Skin epidermis (tissue), 12 donors: Measurements from ENCODE around the gene FBXL2.
A peak's percentile ranks its signal among the peaks of the same experiment; 100 is the strongest.

Experiments used
- H3K27ac ChIP-seq, 21 experiments: fragments of 200-600 bp; sonication (generic) in 11 of 21; one replicate each; pipeline ENCODE4 v1.5.0; 2020; ENCODE audit warnings: mild to moderate bottlenecking in 3 of 21, inconsistent platforms in 2 of 21, moderate library complexity in 2 of 21
- H3K4me3 ChIP-seq, 7 experiments: fragments of 200-600 bp; sonication (generic) in 2 of 7; one replicate each; pipeline ENCODE4 v1.5.0; 2020; ENCODE audit warnings: inconsistent platforms in 2 of 7, mild to moderate bottlenecking in 2 of 7, moderate library complexity in 1 of 7

The FBXL2 gene, protein sequence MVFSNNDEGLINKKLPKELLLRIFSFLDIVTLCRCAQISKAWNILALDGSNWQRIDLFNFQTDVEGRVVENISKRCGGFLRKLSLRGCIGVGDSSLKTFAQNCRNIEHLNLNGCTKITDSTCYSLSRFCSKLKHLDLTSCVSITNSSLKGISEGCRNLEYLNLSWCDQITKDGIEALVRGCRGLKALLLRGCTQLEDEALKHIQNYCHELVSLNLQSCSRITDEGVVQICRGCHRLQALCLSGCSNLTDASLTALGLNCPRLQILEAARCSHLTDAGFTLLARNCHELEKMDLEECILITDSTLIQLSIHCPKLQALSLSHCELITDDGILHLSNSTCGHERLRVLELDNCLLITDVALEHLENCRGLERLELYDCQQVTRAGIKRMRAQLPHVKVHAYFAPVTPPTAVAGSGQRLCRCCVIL

GRCh38 chr3:33277193-33277882 is at the start of gene FBXL2:
Gene FBXL2, plus strand, starts transcription at chr3:33277442. Its CDS starts 71 bp downstream, at chr3:33277513.
- peak within 1 kb of the TSS in 16 of 21 experiments; percentile 2 to 92 (median 76) for H3K27ac ChIP-seq
- peak within 1 kb of the TSS; percentile 48 to 82 (median 69) for H3K4me3 ChIP-seq

DNA sequence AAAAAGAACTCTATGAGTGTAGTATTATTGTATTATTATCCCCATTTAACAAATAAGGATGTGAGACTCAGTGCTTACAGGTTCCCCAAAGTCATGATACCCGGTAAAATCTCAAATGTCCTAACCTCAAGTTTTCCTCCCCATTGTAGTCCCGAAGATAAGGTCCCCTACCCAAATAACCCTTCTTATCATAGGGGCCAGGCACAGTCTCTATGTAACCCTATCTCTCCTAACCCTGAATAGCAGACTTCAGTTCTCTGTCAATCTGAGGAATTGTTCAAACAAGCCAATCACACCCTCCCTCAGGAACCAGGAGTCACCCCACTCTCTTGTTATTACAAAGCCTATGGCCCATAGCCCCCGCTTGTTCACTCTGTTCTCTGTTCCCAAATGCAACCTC is 48.2 kb upstream of the FBXL2 start:
- H3K27ac ChIP-seq: no peak overlapping the region
- H3K4me3 ChIP-seq: no peak overlapping the region

GRCh38 chr3:33229947-33230346 is 47.3 kb upstream of the FBXL2 start:
- Histone ChIP-seq H3K27ac (no peak overlapping the region), H3K4me3 (no peak overlapping the region)

GRCh38 chr3:33231756-33232465 is 45.3 kb upstream of the FBXL2 start:
- Histone ChIP-seq H3K27ac (no peak overlapping the region), H3K4me3 (no peak overlapping the region)

DNA sequence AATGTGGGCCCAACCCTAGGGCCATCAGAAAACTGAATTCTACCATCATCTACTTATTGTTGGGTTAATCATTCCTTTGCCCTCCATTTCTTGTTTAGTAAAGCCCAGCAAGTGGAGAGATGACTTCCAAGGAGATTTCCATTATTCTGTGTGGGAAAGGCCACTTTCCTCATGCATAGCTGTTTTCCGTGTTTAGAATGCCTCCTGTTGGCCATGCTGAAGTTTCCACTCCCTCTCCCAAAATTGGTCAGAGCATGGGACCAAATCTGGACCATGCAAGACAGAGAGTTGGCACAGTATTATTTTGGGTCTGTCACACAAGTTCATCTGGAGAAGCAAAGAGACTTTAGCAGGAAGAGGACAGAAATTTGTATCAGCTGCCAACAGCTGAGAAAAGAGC is 43.4 kb upstream of the FBXL2 start:
- Histone ChIP-seq H3K27ac (no peak overlapping the region), H3K4me3 (no peak overlapping the region)

- Histone ChIP-seq H3K27ac (no peak overlapping the region), H3K4me3 (no peak overlapping the region)
Observed at GRCh38 chr3:33236005-33236404, 41.2 kb upstream of the FBXL2 start.

GRCh38 chr3:33237439-33237838 is 39.8 kb upstream of the FBXL2 start:
- H3K4me3 ChIP-seq: no peak overlapping the region
- H3K27ac ChIP-seq: no peak overlapping the region

- no peak overlapping the region for H3K27ac ChIP-seq
- H3K4me3 ChIP-seq: no peak overlapping the region
Observed at GRCh38 chr3:33238923-33239322, 38.3 kb upstream of the FBXL2 start.

GRCh38 chr3:33240261-33240660 is 37.0 kb upstream of the FBXL2 start:
- Histone ChIP-seq H3K4me3 (no peak overlapping the region), H3K27ac (no peak overlapping the region)

- Histone ChIP-seq H3K4me3 (no peak overlapping the region), H3K27ac (no peak overlapping the region)
Observed at GRCh38 chr3:33246786-33247185, 30.5 kb upstream of the FBXL2 start.

DNA sequence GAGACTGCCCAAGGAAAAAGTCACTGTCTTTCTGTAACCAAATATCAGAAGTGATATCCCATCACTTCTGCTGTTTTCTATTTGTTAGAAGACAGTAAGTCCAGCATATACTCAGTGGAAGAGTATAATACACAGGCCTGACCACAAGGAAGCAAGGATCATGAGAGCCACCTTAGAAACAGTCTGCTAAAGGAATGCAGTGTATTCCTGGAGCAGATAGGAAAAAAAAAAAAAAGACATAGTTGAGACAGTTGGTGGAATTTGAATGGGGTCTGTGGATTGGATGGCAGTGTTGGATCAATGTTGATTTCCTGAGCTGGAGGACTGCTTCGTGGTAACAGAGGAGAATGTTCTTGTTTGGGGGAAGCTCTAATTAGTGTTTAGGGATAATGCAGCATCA is 26.5 kb upstream of the FBXL2 start:
- no peak overlapping the region for H3K4me3 ChIP-seq
- H3K27ac ChIP-seq: no peak overlapping the region

DNA sequence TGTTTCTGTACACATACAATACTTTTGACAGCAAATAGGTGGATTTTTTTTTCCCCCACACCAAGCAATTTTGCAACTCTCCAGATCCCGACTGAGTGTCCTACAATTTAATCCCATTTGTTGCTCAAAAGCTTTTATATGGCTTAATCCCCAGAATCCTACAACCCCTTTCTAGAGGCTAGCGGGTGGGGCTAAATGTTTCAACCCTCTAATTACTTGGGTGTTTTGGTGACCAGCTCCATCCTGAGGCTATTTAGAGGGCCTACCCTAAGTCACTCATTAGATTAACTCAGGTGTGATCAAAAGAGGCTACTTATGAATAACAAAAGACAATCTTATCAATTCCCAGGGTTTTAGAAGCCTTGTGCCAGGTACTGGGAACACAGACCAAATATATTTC is 21.0 kb upstream of the FBXL2 start:
- no peak overlapping the region for H3K27ac ChIP-seq
- H3K4me3 ChIP-seq: no peak overlapping the region

- no peak overlapping the region for H3K4me3 ChIP-seq
- H3K27ac ChIP-seq: no peak overlapping the region
Observed at GRCh38 chr3:33260104-33260503, 17.1 kb upstream of the FBXL2 start.

DNA sequence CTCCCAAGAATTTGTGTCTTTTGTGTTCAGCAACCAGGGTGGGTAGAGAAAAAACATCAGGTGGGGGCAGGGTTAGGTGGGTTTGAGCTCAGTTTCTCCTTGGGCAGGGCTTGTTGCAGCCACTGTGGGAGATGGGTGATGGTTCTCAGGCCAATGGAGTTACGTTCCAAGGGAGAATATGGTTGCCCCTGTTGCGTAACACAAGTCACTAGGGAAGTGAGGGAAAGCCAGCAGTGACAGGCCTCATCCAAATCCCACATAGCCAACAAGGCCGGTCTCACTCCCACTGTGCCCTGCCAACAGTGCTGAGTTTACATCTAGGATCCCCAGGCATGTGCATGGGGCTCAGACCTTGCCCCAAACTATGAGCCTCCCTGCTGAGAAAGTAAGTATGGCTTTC is 7.9 kb upstream of the FBXL2 start:
- no peak overlapping the region for H3K4me3 ChIP-seq
- no peak overlapping the region for H3K27ac ChIP-seq

DNA sequence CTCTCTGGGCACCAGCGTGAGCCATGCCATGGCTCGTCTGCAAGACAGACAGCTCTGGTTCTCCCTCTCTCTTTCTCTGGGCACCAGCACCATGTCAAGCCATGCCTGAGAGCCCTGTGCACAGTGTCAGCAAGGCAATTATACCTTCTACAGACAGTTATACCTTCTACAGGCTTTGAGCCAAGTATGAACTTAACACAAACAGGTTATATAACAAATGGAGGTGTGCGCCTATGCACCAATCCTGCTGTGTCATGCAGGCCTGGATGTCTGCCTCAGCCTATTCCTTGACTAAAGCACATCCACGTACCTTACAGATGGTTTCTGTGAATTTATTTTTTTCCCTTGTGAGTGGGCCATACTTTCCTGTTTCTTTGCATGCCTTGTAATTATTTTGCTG is 5.9 kb upstream of the FBXL2 start:
- Histone ChIP-seq H3K27ac (no peak overlapping the region), H3K4me3 (no peak overlapping the region)

DNA sequence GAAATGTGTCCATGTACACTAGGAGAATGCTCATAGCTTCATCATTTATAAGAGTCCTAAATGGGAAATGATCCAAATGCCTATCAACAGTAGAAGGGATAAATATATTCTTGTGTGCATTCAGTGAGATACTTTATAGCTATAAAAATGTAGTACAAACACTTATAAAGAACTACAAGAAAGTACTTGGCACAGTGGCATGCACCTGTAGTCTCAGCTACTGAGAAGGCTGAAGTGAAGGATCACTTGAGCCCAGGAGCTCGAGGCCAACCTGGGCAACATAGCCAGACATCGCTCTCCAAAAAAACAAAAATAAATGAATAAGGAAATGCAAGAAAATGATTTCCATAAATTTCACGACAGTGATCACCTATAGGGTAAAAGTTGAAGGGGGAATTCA is 3.6 kb upstream of the FBXL2 start:
- Histone ChIP-seq H3K27ac (no peak overlapping the region), H3K4me3 (no peak overlapping the region)

DNA sequence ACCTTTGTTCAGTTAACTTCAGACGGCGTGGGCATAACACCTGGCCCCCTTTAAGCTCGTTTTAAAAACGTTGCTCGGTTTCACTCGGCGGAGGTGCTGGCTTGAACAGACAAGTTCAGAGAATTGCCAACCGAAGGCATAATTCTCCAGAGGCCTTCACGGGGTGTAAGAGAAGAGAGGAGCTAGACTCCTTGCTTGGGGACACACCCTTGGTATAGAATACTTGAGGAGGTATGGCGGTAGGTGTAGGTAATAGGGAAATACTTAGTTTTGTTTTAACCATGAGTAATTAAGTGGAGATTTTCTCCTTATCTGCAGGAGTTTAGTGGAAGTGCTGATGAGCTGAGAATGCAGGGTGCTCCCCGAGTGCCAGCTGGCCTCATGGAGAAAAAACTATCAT is 921 bp downstream of the FBXL2 start:
- Histone ChIP-seq H3K4me3 (peak overlapping the region; percentile 48 to 82 (median 69)), H3K27ac (peak overlapping the region in 7 of 21 experiments; percentile 31 to 91 (median 78))

DNA sequence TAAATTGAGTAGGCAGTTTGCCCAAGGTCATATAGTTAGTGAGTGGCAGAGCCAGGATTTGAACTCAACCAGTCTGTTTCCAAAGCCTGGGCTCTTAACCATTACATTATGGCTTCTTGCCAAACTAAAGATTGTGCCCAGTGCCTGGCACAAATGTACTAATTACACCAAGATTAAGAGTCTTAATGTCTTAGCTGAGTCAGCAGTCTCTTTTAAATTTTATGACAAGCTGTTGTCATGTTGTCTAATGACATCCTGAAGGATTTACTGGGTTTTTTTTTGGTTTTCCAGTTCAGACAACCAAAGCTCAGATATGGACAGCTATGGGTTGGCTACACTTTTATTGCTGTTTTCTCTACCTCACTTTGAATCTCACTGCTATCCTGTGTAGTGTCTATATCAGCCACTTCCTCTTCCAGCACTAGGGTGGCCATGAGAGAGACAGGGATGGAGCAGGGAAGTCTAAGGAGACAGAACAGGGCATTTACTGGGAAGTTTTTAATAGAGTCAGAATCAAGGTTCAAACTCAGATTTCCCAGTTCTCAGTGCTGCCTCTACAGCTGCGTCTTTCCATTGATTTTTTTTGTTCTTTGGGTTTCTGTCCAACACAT is 10.5 kb downstream of the FBXL2 start:
- Histone ChIP-seq H3K4me3 (no peak overlapping the region), H3K27ac (no peak overlapping the region)

- peak overlapping the region in 3 of 21 experiments; percentile 12 to 47 (median 25) for H3K27ac ChIP-seq
- H3K4me3 ChIP-seq: no peak overlapping the region
Observed at GRCh38 chr3:33299395-33300081, 22.3 kb downstream of the FBXL2 start.

- H3K27ac ChIP-seq: no peak overlapping the region
- no peak overlapping the region for H3K4me3 ChIP-seq
Observed at GRCh38 chr3:33312361-33312760, 35.1 kb downstream of the FBXL2 start.
